Measurements from ENCODE around the gene OR5H6. TPM values are rescaled to one million over a fixed set of nuclear protein-coding genes. Genes with fewer than 3 reads are reported as not detected.

Gene OR5H6
- total and polyA plus RNA-seq, 2 of the 13 experiments (the other 11 are each of a cell fraction or from before 2014, with no cell fraction given), result not detected

- TF ChIP-seq NFAT5 (CRISPR knock-in tag; IDR thresholded peaks at IDR 0.05) (no peak), POGZ (CRISPR knock-in tag; IDR thresholded peaks at IDR 0.05) (peak; percentile 47), BCL6 (CRISPR knock-in tag; IDR thresholded peaks at IDR 0.05) (no peak; the same call in 1 of the 2 replicates), ZNF558 (CRISPR knock-in tag; IDR thresholded peaks at IDR 0.05; ENCODE audit: borderline replicate concordance) (0 out of 2 replicates have a peak, but pooled peaks have one; percentile 44), EP300 (IDR thresholded peaks at IDR 0.05; ENCODE audit: low read depth in 2 of 2, low read length in 2 of 2) (peak in 1 of 2 experiments; percentile 34; a peak in 1 of 4 replicates), EP300 (CRISPR knock-in tag; IDR thresholded peaks at IDR 0.05; ENCODE audit: borderline replicate concordance) (no peak), HBP1 (CRISPR knock-in tag; IDR thresholded peaks at IDR 0.05; ENCODE audit: low read depth) (no peak), CREB3 (CRISPR knock-in tag; IDR thresholded peaks at IDR 0.05) (no peak), KIAA2018 (CRISPR knock-in tag; IDR thresholded peaks at IDR 0.05; ENCODE audit: borderline replicate concordance) (no peak), CCAR2 (optimal IDR thresholded peaks at IDR 0.05; ENCODE audit: low read depth, low read length) (no peak), MAZ (IDR thresholded peaks at IDR 0.05; ENCODE audit: borderline replicate concordance, low read depth, low read length) (no peak), MAZ (CRISPR knock-in tag; IDR thresholded peaks at IDR 0.05; ENCODE audit: low read depth) (no peak)
Observed at GRCh38 chr3:98291332-98291957, 27.4 kb downstream of the OR5H6 start (continued).

Data from HepG2 (cell line).